H54 (cell line): ENCODE results near the gene WDR7.

Experiments used
- DNase-seq: peaks from one replicate; pipeline ENCODE4 v3.0.0; 2011; ENCODE audit warnings: low spot score, mixed read lengths; ENCODE audit not compliant: insufficient read length
- FAIRE-seq: peaks from 3 replicates; lab custom pipeline; 2011; peaks lifted over from hg19 to GRCh38; lab: Jason Lieb, UNC
- POLR2A ChIP-seq: IDR thresholded peaks from 2 replicates; pipeline ENCODE4 v1.6.1; 2011; ENCODE audit warnings: low read depth, mild to moderate bottlenecking, low read length

The WDR7 gene

GRCh38 chr18:56987236-56987635 lies 336.1 kb downstream of the WDR7 start:
- no peak for FAIRE-seq
- TF ChIP-seq POLR2A = no peak
- no peak for DNase-seq

- DNase-seq (no peak), FAIRE-seq (no peak)
- TF ChIP-seq POLR2A = no peak
Observed at GRCh38 chr18:56988022-56988421, 336.9 kb downstream of the WDR7 start.

GRCh38 chr18:56990678-56991077 lies 339.5 kb downstream of the WDR7 start:
- no peak for FAIRE-seq
- TF ChIP-seq POLR2A = no peak
- no peak for DNase-seq

GRCh38 chr18:56992777-56993176 lies 341.6 kb downstream of the WDR7 start:
- DNase-seq (no peak), FAIRE-seq (no peak)
- no peak for TF ChIP-seq POLR2A

- TF ChIP-seq POLR2A = no peak
- FAIRE-seq = no peak
- DNase-seq = no peak
Observed at GRCh38 chr18:56995579-56996188, 344.5 kb downstream of the WDR7 start.

- no peak for TF ChIP-seq POLR2A
- FAIRE-seq (no peak), DNase-seq (no peak)
Observed at GRCh38 chr18:56997200-56997599, 346.0 kb downstream of the WDR7 start.

- TF ChIP-seq POLR2A = no peak
Observed at GRCh38 chr18:56999823-57000222, 348.7 kb downstream of the WDR7 start.

GRCh38 chr18:57002627-57003026 lies 351.5 kb downstream of the WDR7 start:
- DNase-seq = no peak
- TF ChIP-seq POLR2A = no peak
- FAIRE-seq = no peak

More at GRCh38 chr18:56999823-57000222, 348.7 kb downstream of the WDR7 start:
- DNase-seq = no peak
- no peak for FAIRE-seq

GRCh38 chr18:57003342-57003741 lies 352.2 kb downstream of the WDR7 start:
- FAIRE-seq (no peak), DNase-seq (no peak)
- no peak for TF ChIP-seq POLR2A

GRCh38 chr18:57004366-57005121 lies 353.4 kb downstream of the WDR7 start:
- TF ChIP-seq POLR2A = no peak
- no peak for FAIRE-seq
- DNase-seq = no peak

- FAIRE-seq = no peak
- no peak for DNase-seq
Observed at GRCh38 chr18:57008001-57008686, 357.0 kb downstream of the WDR7 start.

GRCh38 chr18:57009844-57010243 lies 358.7 kb downstream of the WDR7 start:
- FAIRE-seq (no peak), DNase-seq (no peak)
- no peak for TF ChIP-seq POLR2A

More at GRCh38 chr18:57008001-57008686, 357.0 kb downstream of the WDR7 start:
- TF ChIP-seq POLR2A = no peak

GRCh38 chr18:57014772-57015413 lies 363.7 kb downstream of the WDR7 start:
- FAIRE-seq (no peak), DNase-seq (no peak)
- TF ChIP-seq POLR2A = no peak

GRCh38 chr18:57015451-57015850 lies 364.3 kb downstream of the WDR7 start:
- FAIRE-seq (no peak), DNase-seq (no peak)
- no peak for TF ChIP-seq POLR2A

- no peak for FAIRE-seq
- no peak for TF ChIP-seq POLR2A
- no peak for DNase-seq
Observed at GRCh38 chr18:57018845-57019244, 367.7 kb downstream of the WDR7 start.
